HK-2 (cell line): ENCODE results near the gene KLK3.
"Not testable (repeated sequence)": the region's sequence is repeated elsewhere in the genome, so short reads cannot be mapped to it uniquely, and the experiment has no call there.

Experiments
- DNase-seq: peaks from one replicate; pipeline ENCODE4 v3.0.0-alpha.2; 2018; ENCODE audit not compliant: unreplicated experiment

Gene KLK3

GRCh38 chr19:50861496-50862286 is 7.0 kb downstream of the KLK3 start:
- no peak for DNase-seq

- DNase-seq = no peak
Observed at GRCh38 chr19:50869479-50869878, 14.8 kb downstream of the KLK3 start.

- no peak for DNase-seq
Observed at GRCh38 chr19:50870417-50871089, 15.8 kb downstream of the KLK3 start.

GRCh38 chr19:50873056-50873455 is 18.3 kb downstream of the KLK3 start, which contains the start of gene KLK2:
TSS of gene KLK2 (plus strand) at chr19:50873439. CDS start at chr19:50873474, 35 bp downstream.
- no peak for DNase-seq

GRCh38 chr19:50874211-50874610 is 19.5 kb downstream of the KLK3 start:
- no peak for DNase-seq

- DNase-seq = no peak
Observed at GRCh38 chr19:50875795-50876422, 21.2 kb downstream of the KLK3 start.

- no peak for DNase-seq
Observed at GRCh38 chr19:50876456-50876855, 21.7 kb downstream of the KLK3 start.

GRCh38 chr19:50877338-50877737 is 22.6 kb downstream of the KLK3 start:
- no peak for DNase-seq

GRCh38 chr19:50878851-50879250 is 24.1 kb downstream of the KLK3 start:
- DNase-seq = no peak

GRCh38 chr19:50880241-50880640 is 25.5 kb downstream of the KLK3 start:
- no peak for DNase-seq

GRCh38 chr19:50882188-50882587 is 27.5 kb downstream of the KLK3 start:
- no peak for DNase-seq

- no peak for DNase-seq
Observed at GRCh38 chr19:50889638-50890037, 34.9 kb downstream of the KLK3 start.

- DNase-seq = no peak
Observed at GRCh38 chr19:50890422-50891252, 35.9 kb downstream of the KLK3 start.

GRCh38 chr19:50891253-50891625 is 36.5 kb downstream of the KLK3 start:
- no peak for DNase-seq

GRCh38 chr19:50893047-50893736 is 38.5 kb downstream of the KLK3 start:
- DNase-seq = no peak

- no peak for DNase-seq
Observed at GRCh38 chr19:50894478-50895356, 40.0 kb downstream of the KLK3 start.

GRCh38 chr19:50896089-50896590 is 41.4 kb downstream of the KLK3 start:
- not testable (repeated sequence) for DNase-seq

GRCh38 chr19:50896591-50897190 is 42.0 kb downstream of the KLK3 start:
- peak; percentile 76 for DNase-seq

GRCh38 chr19:50897191-50897607 is 42.5 kb downstream of the KLK3 start:
- no peak for DNase-seq

GRCh38 chr19:50897612-50898011 is 42.9 kb downstream of the KLK3 start:
- no peak for DNase-seq
